Right lobe of liver (tissue), 6 donors: ENCODE data around the gene UBXN11. TPM values are rescaled to one million over a fixed set of nuclear protein-coding genes. Genes with fewer than 3 reads are reported as not detected.

Source experiments
- ATAC-seq, 4 donors: fragments of 200-7000 bp; cut with Tn5 transposase; one replicate each; pipeline ENCODE4 v1.9.1; 2020; ENCODE audit warnings: mild to moderate bottlenecking in 4 of 4, moderate library complexity in 4 of 4
- DNase-seq, 3 donors: peaks; one replicate each; pipeline ENCODE4 v3.0.0-alpha.2; 2020
- H3K27ac ChIP-seq, 3 donors: fragments of 200-600 bp; one replicate each; pipeline ENCODE4 v1.8.0; 2022
- H3K27me3 ChIP-seq, 2 donors: fragments of 200-600 bp; one replicate each; pipeline ENCODE4 v1.8.0; 2022
- H3K36me3 ChIP-seq, 4 donors: fragments of 200-600 bp; sonication (generic) in 1 of 4; one replicate each; pipeline versions ENCODE4 v1.5.1 to v1.8.0; 2017 to 2022; ENCODE audit warnings: control low read depth in 1 of 4
- H3K4me1 ChIP-seq, 4 donors: fragments of 200-600 bp; sonication (generic) in 1 of 4; one replicate each; pipeline versions ENCODE4 v1.5.1 to v1.8.0; 2017 to 2022; ENCODE audit warnings: control low read depth in 1 of 4
- H3K4me3 ChIP-seq, 3 donors: fragments of 200-600 bp; one replicate each; pipeline ENCODE4 v1.8.0; 2022
- H3K9me3 ChIP-seq, 4 donors: fragments of 200-600 bp; sonication (generic) in 1 of 4; one replicate each; pipeline versions ENCODE4 v1.5.1 to v1.8.0; 2017 to 2022; ENCODE audit warnings: control low read depth in 1 of 4
- POLR2A ChIP-seq: fragments of 450-650 bp; IDR thresholded peaks from one replicate; pipeline ENCODE4 v1.6.1; 2017; ENCODE audit warnings: antibody characterized with exemption, mild to moderate bottlenecking
- WGBS: methylation state at CpG from one replicate; pipeline ENCODE4 v1.1.6; 2018; ENCODE audit warnings: low coverage, low lambda C conversion rate; ENCODE audit not compliant: insufficient coverage; ENCODE audit errors: missing lambda C conversion rate; 5-methylcytosine and 5-hydroxymethylcytosine counted together
- intact Hi-C, 2 donors: fragments of 100-400 bp; cut with DNase I; formaldehyde crosslinking; loops; one replicate each; pipeline versions ENCODE4 v1.11.2 to v1.14.1; 2022
- total RNA-seq, 6 experiments: library from RNA; depleted of rRNA in 2 of 6; stranded (reverse); fragments of >200 nt in 2 of 6; fragmentation: NEBNext Ultra II Directional in 3 of 6; extraction: Animal tissue kit (Norgen Biotek cat#: 25700) in 3 of 6; gene quantifications; one replicate each; pipeline versions ENCODE4 v1.1.0 to v1.2.4, GENCODE V29; 2016 to 2023
- TF ChIP-seq, protein P1 (sequence below), 4 donors: fragments of 200-600 bp in 3 of 4; fragments of 450-650 bp in 1 of 4; IDR thresholded peaks; one replicate each; pipeline versions ENCODE4 v1.5.1 to v1.8.0; 2016 to 2022; ENCODE audit warnings: antibody characterized with exemption in 4 of 4, mild to moderate bottlenecking in 2 of 4
- donor health status: DM: no; HTN: yes; CAD: no.
- donor health status: DM: no; HTN: no; CAD: no.
- donor health status: DM: no; HTN: no; CAD: no.
- donor health status: DM: no; HTN: yes; CAD: no.
- donor health status: DM: no; HTN: yes; CAD: no.

The UBXN11 gene
- total RNA-seq, 6 experiments from 2014 or later = 4.3 to 11.3 (median 7.0) TPM

DNA sequence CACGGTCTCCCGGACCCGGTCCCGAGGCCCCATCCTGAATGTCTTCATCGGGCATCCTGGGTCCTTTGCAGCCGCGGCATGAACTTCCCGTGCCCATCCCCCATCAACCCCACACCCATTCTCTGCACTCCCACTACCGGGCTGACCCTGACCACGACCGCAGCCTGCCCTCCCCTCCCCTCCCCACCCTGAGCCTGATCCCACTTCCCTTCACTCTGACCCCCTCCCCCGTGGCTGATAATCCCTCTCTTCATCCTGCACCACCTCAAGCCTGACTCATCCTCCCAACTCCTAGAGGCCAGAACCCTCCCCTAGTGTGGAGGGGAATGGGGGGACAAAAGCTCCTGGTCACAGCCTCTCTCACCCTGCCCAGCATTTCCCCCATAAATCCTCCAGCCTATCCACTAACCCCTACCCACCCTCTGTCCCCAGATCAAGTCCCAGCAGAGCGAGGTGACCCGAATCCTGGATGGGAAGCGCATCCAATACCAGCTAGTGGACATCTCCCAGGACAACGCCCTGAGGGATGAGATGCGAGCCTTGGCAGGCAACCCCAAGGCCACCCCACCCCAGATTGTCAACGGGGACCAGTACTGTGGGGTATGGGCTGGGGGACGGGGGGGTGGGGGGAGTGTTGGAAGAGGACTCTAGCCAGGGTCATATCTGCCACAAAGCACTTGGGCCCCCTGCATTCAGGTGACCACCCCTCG lies 25.9 kb downstream of the UBXN11 start:
- intact Hi-C loops = loop anchor here (5.0 to 10.0 kb wide), 2 partner anchors 42 to 84 kb away; no protein-coding TSS in a partner anchor
- peak in 1 of 3 donors; percentile 58 for DNase-seq
- 0% methylated on average over 5 of the region's 20 CpGs for WGBS
- Histone ChIP-seq H3K36me3 (no peaks in the 10 kb centered on the region), H3K9me3 (no peaks in the 10 kb centered on the region), H3K4me3 (peak overlapping the region; percentile 92 to 99 (median 92)), H3K4me1 (peaks cover 0 to 47% (median 21%) of the 10 kb centered on the region in 4 donors), H3K27me3 (no peaks in the 10 kb centered on the region), H3K27ac (peak overlapping the region; percentile 88 to 93 (median 91))
- peak in 2 of 4 donors; percentile 1 to 2 for ATAC-seq
- TF ChIP-seq, protein P1, sequence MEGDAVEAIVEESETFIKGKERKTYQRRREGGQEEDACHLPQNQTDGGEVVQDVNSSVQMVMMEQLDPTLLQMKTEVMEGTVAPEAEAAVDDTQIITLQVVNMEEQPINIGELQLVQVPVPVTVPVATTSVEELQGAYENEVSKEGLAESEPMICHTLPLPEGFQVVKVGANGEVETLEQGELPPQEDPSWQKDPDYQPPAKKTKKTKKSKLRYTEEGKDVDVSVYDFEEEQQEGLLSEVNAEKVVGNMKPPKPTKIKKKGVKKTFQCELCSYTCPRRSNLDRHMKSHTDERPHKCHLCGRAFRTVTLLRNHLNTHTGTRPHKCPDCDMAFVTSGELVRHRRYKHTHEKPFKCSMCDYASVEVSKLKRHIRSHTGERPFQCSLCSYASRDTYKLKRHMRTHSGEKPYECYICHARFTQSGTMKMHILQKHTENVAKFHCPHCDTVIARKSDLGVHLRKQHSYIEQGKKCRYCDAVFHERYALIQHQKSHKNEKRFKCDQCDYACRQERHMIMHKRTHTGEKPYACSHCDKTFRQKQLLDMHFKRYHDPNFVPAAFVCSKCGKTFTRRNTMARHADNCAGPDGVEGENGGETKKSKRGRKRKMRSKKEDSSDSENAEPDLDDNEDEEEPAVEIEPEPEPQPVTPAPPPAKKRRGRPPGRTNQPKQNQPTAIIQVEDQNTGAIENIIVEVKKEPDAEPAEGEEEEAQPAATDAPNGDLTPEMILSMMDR (IDR thresholded peaks at IDR 0.05) = no peak
- TF ChIP-seq POLR2A = no peak

DNA sequence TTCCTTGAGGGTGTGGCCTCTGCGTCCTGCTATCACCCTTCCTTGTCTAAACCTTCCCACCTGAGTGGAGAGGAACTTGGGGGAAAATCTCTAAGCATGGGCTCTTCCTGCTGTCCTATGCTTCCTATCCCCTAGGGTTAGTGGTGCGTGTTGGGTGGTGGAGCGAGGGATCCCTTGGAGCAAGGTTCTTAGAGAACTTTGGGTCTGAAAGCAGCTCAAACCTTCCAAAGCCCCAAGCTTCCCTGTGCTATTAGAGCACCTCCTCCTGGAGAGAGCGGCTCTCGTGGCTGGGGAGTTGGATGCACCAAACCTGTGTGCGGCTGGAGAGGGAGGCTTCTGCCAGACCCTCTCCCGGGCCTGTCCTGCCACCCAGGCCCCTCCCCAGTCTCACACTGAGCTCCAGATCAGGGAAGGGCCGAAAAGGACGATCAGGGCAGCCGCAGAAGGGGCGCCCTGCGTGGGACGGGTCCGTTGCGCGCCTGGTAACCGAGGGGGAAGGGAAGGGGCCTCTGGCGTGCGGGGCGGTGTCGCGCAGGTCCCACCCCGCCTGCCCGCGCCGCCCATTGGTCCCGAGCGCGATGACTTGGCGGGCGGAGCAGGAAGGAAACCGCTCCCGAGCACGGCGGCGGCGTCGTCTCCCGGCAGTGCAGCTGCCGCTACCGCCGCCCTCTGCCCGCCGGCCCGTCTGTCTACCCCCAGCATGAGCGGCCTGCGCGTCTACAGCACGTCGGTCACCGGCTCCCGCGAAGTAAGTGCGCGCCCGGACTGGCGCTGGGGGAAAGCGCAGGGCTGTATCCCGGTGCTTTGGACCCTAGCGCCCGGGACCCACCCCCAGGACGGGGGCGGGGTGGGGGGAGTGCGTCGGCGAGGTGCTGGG lies 26.7 kb downstream of the UBXN11 start, which contains the start of gene SH3BGRL3:
SH3BGRL3 (plus strand) TSS at position 631 of the 877 bp plus-strand sequence; CDS start at position 701, 70 bp downstream.
- 7% methylated on average over 7 of the region's 66 CpGs for WGBS
- peak; percentile 99 for TF ChIP-seq POLR2A
- TF ChIP-seq, protein P1 (IDR thresholded peaks at IDR 0.05) = peak; percentile 11 to 41 (median 34)

GRCh38 chr1:26278724-26279455 lies 27.5 kb downstream of the UBXN11 start:
- ATAC-seq (peak in 1 of 4 donors; percentile 21), DNase-seq (peak; percentile 40 to 47 (median 46))
- intact Hi-C loops = no loop called here

More for the DNA sequence above, 26.7 kb downstream of the UBXN11 start, which contains the start of gene SH3BGRL3:
- ATAC-seq (peak; percentile 74 to 90 (median 89)), DNase-seq (peak; percentile 92 to 93 (median 93))
- Histone ChIP-seq H3K9me3 (no peaks in the 10 kb centered on the region), H3K4me3 (peak within 1 kb of the TSS; percentile 92 to 99 (median 92)), H3K27ac (peak within 1 kb of the TSS; percentile 88 to 93 (median 91)), H3K4me1 (peaks cover 0 to 49% (median 21%) of the 10 kb centered on the region in 4 donors), H3K36me3 (no peaks in the 10 kb centered on the region), H3K27me3 (no peaks in the 10 kb centered on the region)
- intact Hi-C loops = loop anchor here (5.0 to 10.0 kb wide), 2 partner anchors 43 to 85 kb away; no protein-coding TSS in a partner anchor

More at GRCh38 chr1:26278724-26279455, 27.5 kb downstream of the UBXN11 start:
- no peaks in the 10 kb centered on the region for H3K27me3 ChIP-seq
- WGBS = 71% methylated on average over 8 of the region's 9 CpGs
- TF ChIP-seq, protein P1 (IDR thresholded peaks at IDR 0.05) = no peak
- peak; percentile 49 for TF ChIP-seq POLR2A
- no peaks in the 10 kb centered on the region for H3K36me3 ChIP-seq
- peak overlapping the region; percentile 92 to 99 (median 92) for H3K4me3 ChIP-seq
- H3K4me1 ChIP-seq = peaks cover 0 to 44% (median 21%) of the 10 kb centered on the region in 4 donors
- H3K9me3 ChIP-seq = no peaks in the 10 kb centered on the region
- peak overlapping the region; percentile 88 to 93 (median 91) for H3K27ac ChIP-seq
